Stimulated activated CD8-positive, alpha-beta memory T cell treated with anti-CD3 and anti-CD28 coated beads, Interleukin-12 subunit alpha, Interleukin-12 subunit beta, amount 100 ng/mL, for 1 hour (primary cell): ENCODE data around the gene UMOD.

ENCODE experiments used
- DNase-seq: peaks from one replicate; pipeline ENCODE4 v3.0.0-alpha.2; 2020; ENCODE audit warnings: low read depth

UMOD gene

DNA sequence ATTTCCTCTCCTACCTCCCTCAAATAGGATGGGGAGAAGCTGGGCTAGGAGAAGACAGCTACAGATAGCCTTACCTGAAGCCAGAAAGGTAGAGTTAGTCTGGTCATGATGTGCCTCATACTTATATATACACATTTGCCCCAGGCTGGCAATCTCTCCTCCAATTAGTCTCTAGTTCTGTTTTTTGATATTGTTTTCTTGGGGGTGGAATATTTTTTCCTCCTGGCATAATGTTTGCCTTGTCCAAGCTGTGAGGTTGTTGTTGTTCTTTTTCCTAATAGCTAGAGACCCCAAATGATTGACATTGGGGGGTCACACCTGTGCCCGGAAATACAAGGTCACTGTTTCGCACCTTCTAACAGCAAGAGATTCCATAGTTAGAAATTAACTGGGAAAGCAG is at the start of gene UMOD:
Gene UMOD, minus strand, starts transcription at position 101 of the 400 bp plus-strand sequence. CDS start 1,978 bp downstream, outside the sequence.
- DNase-seq = no peak

GRCh38 chr16:20401475-20402016 is 49.0 kb upstream of the UMOD start:
- no peak for DNase-seq

GRCh38 chr16:20401066-20401465 is 48.6 kb upstream of the UMOD start:
- no peak for DNase-seq

- DNase-seq = no peak
Observed at GRCh38 chr16:20399185-20399584, 46.7 kb upstream of the UMOD start.

- no peak for DNase-seq
Observed at GRCh38 chr16:20398603-20399002, 46.1 kb upstream of the UMOD start.

- DNase-seq = no peak
Observed at GRCh38 chr16:20397468-20398074, 45.1 kb upstream of the UMOD start.

GRCh38 chr16:20396846-20397467 is 44.4 kb upstream of the UMOD start:
- DNase-seq = no peak

- no peak for DNase-seq
Observed at GRCh38 chr16:20395946-20396345, 43.4 kb upstream of the UMOD start.

DNA sequence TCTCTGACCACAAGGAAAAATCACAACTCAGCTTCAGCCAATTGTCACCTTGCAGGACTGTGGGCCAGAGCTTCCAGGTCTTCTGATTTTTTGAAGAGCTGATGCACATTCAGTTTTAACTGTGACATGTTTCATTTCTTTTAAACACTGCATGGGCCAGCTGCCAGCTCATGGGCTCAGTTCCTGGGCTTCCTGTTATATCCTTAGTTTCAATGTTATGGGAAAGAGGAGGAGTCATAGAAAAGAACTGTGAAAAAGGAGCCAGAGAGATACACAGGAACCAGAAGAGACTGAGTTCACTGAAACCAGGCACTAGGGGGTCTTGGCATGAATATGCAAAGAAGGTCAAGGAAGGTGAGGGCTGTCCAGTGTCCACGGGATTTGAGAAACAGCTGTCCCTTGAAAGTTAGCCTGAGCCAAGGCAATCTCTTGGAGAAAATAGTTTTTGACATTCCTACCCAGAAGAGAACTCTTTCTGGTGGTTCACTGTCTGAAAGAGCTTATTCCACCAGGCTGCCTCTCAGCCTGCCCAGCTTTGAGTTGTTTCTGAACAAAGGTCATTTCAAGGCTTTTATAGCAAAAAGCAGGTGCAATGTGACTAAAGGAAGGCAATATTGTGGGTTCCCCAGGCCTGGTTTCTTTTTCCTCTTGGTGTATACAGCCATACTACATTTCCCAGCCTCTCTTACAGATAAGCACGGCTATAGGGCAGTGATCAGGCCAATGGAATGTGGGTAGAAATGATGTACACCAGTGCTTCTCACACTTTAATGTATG is 41.5 kb upstream of the UMOD start:
- DNase-seq = no peak

GRCh38 chr16:20391045-20391444 is 38.5 kb upstream of the UMOD start:
- no peak for DNase-seq

GRCh38 chr16:20388854-20389253 is 36.3 kb upstream of the UMOD start:
- no peak for DNase-seq

DNA sequence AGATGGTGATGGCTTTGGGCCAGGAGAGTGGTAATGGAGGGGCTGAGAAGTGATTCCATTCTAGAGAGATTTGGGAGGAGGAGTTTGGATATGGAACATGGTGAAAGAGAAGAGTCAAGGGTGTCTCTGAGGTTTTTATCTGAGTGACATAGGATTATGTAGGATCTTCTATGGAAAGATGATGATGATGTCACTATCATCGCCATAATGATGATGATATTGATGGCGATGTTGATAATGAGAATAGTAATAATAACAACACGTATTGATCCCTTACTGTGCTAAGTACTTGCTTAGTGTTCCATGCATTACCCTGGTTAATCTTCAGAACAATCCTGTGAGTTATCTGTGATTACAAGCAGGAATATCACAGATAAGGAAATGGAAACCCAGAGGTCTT is 35.5 kb upstream of the UMOD start:
- DNase-seq = no peak

DNA sequence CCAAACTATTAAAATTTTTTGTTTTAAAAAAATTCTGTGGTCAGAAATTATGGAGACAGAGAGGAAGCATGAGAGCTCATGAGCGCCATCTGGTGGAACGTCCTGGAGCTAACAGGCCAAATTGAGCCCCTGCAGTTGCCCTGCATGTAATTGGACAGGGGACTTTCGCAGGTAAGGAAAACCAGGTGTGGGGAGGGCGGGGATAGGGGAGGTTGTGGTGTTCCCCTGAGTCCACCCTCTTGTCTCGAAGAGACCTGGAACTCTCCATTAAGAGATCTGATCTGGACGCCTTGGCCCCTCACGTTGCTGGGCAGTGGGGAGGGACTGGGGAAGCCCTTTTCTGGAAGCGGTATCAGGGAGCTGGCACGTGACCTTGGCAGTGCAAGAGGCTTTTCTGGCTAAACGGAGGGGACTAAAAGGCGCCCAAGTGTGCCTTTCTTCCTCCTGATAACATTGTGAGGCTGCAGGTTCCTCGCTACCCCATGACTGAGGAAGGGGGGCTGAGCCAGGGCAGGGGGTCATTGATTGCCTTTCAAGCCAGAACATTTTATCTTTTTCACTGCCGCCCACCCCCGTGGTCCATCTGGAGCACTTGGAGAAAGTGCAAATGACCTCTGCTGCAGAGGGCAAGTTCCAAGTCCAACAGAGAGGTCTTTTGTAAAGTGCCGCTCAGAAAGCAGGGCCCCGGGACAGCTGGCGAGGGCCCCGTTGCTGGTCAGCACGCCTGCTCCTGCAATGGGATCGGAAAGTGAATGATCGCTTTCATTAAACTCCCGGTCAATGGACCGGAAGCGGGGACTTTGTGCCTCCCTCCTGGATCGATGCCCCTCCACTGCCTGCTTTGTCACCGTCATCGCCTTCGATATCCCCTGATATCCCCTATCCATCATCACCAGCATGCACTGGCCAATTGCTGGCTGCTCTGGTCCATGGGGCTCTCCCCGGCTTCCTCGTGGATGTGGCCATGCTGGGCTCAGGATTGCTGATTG is 33.6 kb upstream of the UMOD start:
- peak; percentile 12 for DNase-seq

DNA sequence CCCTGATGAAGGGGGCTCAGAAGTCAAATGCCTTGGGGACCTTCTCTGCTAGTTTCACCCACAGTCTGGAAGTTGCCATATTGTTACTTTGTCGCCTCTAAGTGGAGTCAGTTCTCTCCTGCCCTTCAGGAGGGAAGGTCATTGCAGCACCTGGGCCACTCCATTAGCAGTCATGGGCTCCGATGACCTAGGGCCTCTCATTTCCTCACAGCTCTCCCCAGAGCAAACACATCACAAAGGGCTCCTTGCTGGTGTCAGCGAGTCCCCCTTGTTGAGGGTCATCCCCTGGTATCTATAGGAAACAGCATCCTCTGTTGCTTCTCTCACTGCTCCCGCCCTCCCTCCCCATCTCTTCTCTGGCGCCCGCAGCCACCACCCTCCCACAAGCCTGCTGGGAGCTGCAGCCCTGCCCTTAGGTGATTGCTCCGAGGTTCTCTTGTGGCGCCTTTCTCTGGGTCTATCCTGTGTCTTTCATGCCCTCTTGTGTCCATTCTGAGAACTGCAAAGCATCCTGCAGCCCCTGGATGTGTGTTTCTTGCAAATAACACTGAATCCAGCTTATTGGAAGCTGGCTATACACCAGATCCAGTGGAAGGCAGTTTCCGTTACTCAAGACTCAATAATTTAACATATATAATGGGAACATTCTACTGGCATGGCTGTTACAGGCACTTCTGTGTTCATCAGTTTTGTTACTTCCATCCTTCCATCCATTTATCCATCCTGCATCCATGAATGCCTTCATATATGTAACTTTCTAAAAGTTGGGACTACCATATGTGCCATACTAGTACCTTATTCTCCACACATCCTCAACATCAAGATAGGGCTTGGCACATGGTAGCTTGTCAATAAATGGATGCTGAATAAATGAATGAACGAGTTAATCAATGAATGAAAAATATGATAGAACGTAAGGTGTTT is 30.9 kb upstream of the UMOD start:
- peak; percentile 1 for DNase-seq

GRCh38 chr16:20382202-20382948 is 29.9 kb upstream of the UMOD start:
- no peak for DNase-seq

GRCh38 chr16:20380782-20381181 is 28.3 kb upstream of the UMOD start:
- DNase-seq = no peak

GRCh38 chr16:20377181-20377580 is 24.7 kb upstream of the UMOD start:
- DNase-seq = no peak

DNA sequence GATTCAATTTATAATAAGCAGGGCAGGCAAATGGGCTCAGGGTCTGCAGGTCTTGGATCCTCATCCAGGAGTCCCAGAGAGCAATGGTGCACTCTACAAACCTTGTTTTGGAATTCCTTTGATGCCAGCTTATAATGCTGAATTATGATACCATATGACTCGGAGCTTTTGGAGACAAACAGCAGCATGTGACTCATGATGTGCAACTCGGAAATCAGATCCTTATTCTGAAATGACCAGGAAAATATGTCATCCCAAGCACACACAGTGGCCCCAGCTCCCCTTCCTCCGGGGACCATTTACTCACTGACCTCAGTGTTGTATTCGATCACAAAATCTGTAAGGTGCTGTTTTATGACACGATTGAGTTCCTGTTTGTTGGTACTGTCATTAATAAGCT is 20.2 kb upstream of the UMOD start:
- DNase-seq = no peak

DNA sequence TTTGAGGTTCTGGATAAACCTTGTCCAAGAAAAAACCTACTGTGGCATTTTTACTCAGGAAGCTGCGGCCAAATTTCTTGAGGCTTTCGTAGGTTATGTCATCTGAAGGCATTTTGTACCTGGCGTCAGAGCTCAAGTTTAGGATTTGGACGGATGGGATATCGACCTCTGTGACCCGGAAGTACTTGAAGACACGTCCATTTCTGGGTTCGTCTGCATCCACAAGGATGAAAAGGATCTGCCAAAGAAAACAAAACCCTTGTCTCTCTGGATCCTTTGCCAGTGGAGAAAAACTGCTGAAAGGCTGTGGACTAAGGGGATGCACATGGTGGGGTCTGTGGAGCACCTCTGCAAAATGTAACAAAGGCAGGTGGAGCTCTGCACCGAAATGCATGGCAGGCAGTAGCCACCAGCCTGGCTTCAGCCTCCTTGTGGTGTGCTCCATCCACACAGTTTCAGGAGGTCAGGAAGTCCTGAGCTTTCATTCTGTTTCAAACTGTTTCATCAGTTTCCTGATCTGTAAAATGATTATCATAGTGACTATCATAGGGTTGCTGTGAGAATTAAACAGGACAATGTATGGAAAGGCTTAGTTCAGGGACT is 17.0 kb upstream of the UMOD start:
- DNase-seq = no peak

GRCh38 chr16:20364051-20364450 is 11.5 kb upstream of the UMOD start:
- no peak for DNase-seq
